A673 (cell line): ENCODE data around the gene TLCD1. TPM values are rescaled to one million over a fixed set of nuclear protein-coding genes. Genes with fewer than 3 reads are reported as not detected.

ENCODE experiments used
- BruUV-seq: library from RNA; stranded (reverse); fragments of 400-500 nt; replicated peaks from 2 replicates; lab custom pipeline; 2021; lab: Mats Ljungman, UMichigan
- CTCF ChIA-PET: fragments of 300-600 bp; sonication (Branson Sonifier 250); formaldehyde crosslinking; loops from one replicate; lab custom pipeline; 2022; ENCODE audit warnings: antibody characterized with exemption; lab: Charles Lee
- POLR2A ChIA-PET: fragments of 300-600 bp; sonication (Branson Sonifier 250); formaldehyde crosslinking; loops from one replicate; lab custom pipeline; 2022; ENCODE audit warnings: antibody characterized with exemption; ENCODE audit not compliant: low non-redundant PET; lab: Charles Lee
- DNase-seq: peaks from one replicate; pipeline ENCODE4 v3.0.0-alpha.2; 2015; ENCODE audit warnings: low spot score
- H3K27ac ChIP-seq: fragments of 200-600 bp; sonication (generic); 2 replicates; pipeline ENCODE4 v1.5.1; 2016; ENCODE audit warnings: mixed run types, low read depth, mild to moderate bottlenecking, mixed read lengths, antibody characterized with exemption, low read length; ENCODE audit not compliant: poor library complexity, severe bottlenecking
- H3K27me3 ChIP-seq: fragments of 200-600 bp; sonication (generic); replicated peaks from 2 replicates; pipeline ENCODE4 v1.6.1; 2017; ENCODE audit warnings: mixed run types, low read depth, mild to moderate bottlenecking, mixed read lengths, antibody characterized with exemption, low read length; ENCODE audit not compliant: insufficient read depth, poor library complexity
- H3K36me3 ChIP-seq: fragments of 200-600 bp; sonication (generic); 2 replicates; pipeline ENCODE4 v1.6.1; 2016; ENCODE audit warnings: mixed run types, mild to moderate bottlenecking, mixed read lengths, antibody characterized with exemption, low read length; ENCODE audit not compliant: insufficient read depth, poor library complexity, severe bottlenecking
- H3K4me1 ChIP-seq: fragments of 200-600 bp; sonication (generic); 2 replicates; pipeline ENCODE4 v1.6.1; 2017; ENCODE audit warnings: mixed run types, mild to moderate bottlenecking, mixed read lengths, antibody characterized with exemption, low read length; ENCODE audit not compliant: insufficient read depth, poor library complexity, severe bottlenecking
- H3K4me3 ChIP-seq: fragments of 200-600 bp; sonication (generic); 2 replicates; pipeline ENCODE4 v1.5.1; 2016; ENCODE audit warnings: low read depth, mixed run types, mild to moderate bottlenecking, mixed read lengths, low read length; ENCODE audit not compliant: poor library complexity, severe bottlenecking
- H3K9me3 ChIP-seq: fragments of 200-600 bp; sonication (generic); 2 replicates; pipeline ENCODE4 v1.6.1; 2016; ENCODE audit warnings: mixed run types, low read depth, mild to moderate bottlenecking, mixed read lengths, antibody characterized with exemption, low read length; ENCODE audit not compliant: poor library complexity, severe bottlenecking
- EZH2 ChIP-seq: fragments of 200-600 bp; sonication (generic); IDR thresholded peaks from 2 replicates; pipeline ENCODE4 v1.6.1; 2017; ENCODE audit warnings: borderline replicate concordance, low read depth, mild to moderate bottlenecking, mixed read lengths, antibody characterized with exemption, low read length; ENCODE audit not compliant: poor library complexity, severe bottlenecking
- intact Hi-C: fragments of 100-400 bp; cut with micrococcal nuclease; formaldehyde crosslinking; loops from one replicate; pipeline ENCODE4 v1.10.0; 2022; ENCODE audit not compliant: unreplicated experiment
- total RNA-seq: library from RNA; stranded (reverse); gene quantifications from 2 replicates; pipeline ENCODE4 v1.2.3, GENCODE V29; 2021
- TF ChIP-seq, protein P1 (sequence below): fragments of 300-800, 200-600 bp; sonication (generic); conservative IDR thresholded peaks from 2 replicates; pipeline ENCODE4 v1.5.1; 2017; ENCODE audit warnings: low read depth, mild to moderate bottlenecking, antibody characterized with exemption, low read length, moderate library complexity, mixed read lengths

Gene TLCD1
- total RNA-seq, 1 experiment from 2014 or later: 3.8 TPM

DNA sequence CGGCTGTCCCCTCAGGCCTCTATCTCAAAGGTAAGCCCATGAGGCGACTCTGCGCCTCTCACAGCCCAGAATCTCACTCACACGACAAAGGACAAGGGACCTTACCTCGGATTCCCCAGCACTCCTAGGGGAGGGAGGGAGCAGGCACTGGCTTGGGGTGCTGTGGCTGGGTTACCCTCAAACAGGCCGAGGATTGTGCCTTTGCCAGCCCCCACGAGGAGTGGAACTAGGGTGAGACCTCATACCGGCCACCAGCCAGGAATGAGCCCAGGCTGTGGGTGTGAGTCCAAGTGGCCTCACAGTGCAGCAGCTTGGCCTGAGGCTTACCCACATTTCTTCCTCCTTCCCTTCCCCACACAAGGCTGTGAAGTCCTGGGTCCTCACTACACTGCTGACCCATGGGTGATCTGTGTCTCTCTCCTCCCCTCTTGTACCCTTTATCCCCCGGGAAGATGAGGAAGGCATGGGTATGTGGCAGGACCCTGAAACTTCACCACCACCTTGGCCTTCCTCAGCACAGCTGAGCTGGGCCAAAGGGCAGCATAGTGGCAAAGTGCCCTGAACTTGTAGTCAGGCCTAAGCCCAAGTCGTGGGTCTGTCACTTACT is 20.2 kb downstream of the TLCD1 start:
- CTCF ChIA-PET: no interaction called here
- DNase-seq: no peak
- intact Hi-C loops: no loop called here
- Histone ChIP-seq H3K27me3 (no peaks in the 10 kb centered on the region), H3K9me3 (no peaks in the 10 kb centered on the region), H3K36me3 (peaks cover 23% of the 10 kb centered on the region), H3K4me1 (peaks cover 4% of the 10 kb centered on the region), H3K4me3 (no peak overlapping the region), H3K27ac (no peak overlapping the region)
- no TSS peak for BruUV-seq
- TF ChIP-seq EZH2: no peak
- TF ChIP-seq, protein P1, sequence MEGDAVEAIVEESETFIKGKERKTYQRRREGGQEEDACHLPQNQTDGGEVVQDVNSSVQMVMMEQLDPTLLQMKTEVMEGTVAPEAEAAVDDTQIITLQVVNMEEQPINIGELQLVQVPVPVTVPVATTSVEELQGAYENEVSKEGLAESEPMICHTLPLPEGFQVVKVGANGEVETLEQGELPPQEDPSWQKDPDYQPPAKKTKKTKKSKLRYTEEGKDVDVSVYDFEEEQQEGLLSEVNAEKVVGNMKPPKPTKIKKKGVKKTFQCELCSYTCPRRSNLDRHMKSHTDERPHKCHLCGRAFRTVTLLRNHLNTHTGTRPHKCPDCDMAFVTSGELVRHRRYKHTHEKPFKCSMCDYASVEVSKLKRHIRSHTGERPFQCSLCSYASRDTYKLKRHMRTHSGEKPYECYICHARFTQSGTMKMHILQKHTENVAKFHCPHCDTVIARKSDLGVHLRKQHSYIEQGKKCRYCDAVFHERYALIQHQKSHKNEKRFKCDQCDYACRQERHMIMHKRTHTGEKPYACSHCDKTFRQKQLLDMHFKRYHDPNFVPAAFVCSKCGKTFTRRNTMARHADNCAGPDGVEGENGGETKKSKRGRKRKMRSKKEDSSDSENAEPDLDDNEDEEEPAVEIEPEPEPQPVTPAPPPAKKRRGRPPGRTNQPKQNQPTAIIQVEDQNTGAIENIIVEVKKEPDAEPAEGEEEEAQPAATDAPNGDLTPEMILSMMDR: no peak
- POLR2A ChIA-PET: no interaction called here

DNA sequence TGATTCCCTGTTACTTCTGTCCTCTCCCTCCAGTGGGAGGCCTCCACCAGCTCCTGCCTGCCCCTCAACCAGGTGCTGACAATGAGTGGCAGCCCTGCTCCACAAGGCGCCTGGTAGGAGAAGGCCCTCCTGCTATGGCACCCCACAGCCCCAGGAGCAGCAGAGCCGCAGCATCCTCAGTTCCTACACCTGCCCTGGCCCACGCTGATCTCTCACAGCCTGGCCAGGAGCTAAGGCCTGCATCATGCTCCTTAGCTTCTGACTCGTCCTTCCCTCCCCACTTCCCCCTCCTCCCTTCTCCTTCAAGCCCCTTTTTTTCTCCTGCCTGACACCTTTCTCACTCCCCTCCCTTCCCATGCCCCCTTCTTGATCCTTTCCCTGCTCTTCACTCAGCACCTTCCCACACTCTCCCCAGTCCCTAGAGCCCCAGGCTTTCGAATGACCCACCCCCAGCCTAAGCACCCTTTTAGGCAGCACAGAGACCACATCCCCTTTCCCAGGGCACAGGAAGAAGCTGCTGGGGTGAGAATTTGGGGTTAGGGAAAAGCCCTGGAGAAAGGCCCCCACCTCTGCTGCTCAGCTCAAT is 20.9 kb downstream of the TLCD1 start:
- BruUV-seq: no TSS peak
- H3K36me3 ChIP-seq: peaks cover 29% of the 10 kb centered on the region
- POLR2A ChIA-PET: no interaction called here

DNA sequence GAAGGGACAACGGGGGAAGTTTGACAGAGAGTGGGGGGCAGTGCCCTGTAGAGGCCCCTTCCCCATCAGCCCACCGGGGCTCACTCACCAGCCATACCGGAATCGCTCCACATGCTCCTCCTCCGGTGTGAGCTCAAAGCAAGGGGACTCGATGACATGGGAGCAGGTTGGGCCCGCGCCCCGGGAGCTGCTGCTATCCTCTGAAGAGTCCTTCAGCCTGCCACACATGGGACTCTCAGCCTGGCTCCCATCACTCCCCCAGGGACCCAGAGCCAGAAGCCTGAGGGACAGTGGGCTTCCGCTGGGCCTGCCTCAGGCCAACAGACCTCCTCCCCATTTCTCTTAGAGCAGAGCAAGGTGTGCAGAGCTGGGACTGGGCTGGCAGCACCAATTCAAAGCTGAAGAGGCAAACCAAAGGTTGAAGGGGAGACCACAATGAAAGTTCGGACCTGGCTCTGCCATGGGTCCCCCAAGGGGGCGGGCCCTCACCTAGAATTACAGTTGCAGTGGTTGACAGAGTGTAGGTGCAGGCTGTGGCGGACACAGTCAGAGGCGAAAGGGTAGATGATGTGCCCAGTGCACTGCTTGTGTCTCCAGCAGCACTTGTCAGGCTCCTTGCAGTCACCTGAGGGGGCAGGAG is 21.7 kb downstream of the TLCD1 start:
- Histone ChIP-seq H3K4me1 (no peaks in the 10 kb centered on the region), H3K27me3 (no peaks in the 10 kb centered on the region), H3K27ac (no peak overlapping the region), H3K36me3 (peaks cover 38% of the 10 kb centered on the region), H3K9me3 (no peaks in the 10 kb centered on the region), H3K4me3 (no peak overlapping the region)
- CTCF ChIA-PET: no interaction called here
- intact Hi-C loops: no loop called here
- POLR2A ChIA-PET: no interaction called here
- TF ChIP-seq EZH2: no peak
- TF ChIP-seq, protein P1: no peak
- DNase-seq: no peak
- BruUV-seq: no TSS peak

More for the DNA sequence above, 20.9 kb downstream of the TLCD1 start:
- Histone ChIP-seq H3K27ac (no peak overlapping the region), H3K4me3 (no peak overlapping the region), H3K4me1 (no peaks in the 10 kb centered on the region), H3K27me3 (no peaks in the 10 kb centered on the region), H3K9me3 (no peaks in the 10 kb centered on the region)
- intact Hi-C loops: no loop called here
- no peak for TF ChIP-seq EZH2
- TF ChIP-seq, protein P1: no peak
- CTCF ChIA-PET: no interaction called here
- no peak for DNase-seq
